B cell (primary cell): ENCODE data around the gene CDH13.

ENCODE experiments used
- EZH2 ChIP-seq: IDR thresholded peaks from 2 replicates; pipeline ENCODE4 v1.6.1; 2012; ENCODE audit warnings: borderline replicate concordance, low read depth, mild to moderate bottlenecking, moderate library complexity, low read length; ENCODE audit not compliant: insufficient read depth, poor library complexity, severe bottlenecking
- TF ChIP-seq, protein P1 (sequence below): fragments of 200-600 bp; IDR thresholded peaks from one replicate; pipeline ENCODE4 v1.8.0; 2022; ENCODE audit warnings: antibody characterized with exemption, mild to moderate bottlenecking

DNA sequence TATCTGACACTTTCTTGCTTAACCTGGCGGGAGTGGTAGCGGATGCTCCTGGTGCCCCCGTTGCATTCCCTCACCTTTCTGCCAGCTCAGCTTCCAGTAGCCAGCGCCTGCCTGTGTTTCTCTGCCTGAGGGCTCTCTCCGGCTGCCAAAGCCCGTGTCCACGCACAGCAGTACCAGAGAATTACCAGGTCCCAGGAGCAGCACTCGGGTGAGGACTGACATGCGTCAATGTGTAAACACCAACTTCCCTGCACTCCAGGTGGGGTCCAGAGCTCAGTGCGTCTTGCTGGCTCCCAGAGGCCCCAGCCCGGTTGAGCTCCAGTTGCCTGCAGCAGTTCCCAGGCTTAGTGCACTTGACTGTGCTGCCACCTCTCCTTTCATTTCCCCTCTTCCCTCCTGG lies 54.8 kb downstream of the CDH13 start:
- TF ChIP-seq EZH2, result no peak
- TF ChIP-seq, protein P1, sequence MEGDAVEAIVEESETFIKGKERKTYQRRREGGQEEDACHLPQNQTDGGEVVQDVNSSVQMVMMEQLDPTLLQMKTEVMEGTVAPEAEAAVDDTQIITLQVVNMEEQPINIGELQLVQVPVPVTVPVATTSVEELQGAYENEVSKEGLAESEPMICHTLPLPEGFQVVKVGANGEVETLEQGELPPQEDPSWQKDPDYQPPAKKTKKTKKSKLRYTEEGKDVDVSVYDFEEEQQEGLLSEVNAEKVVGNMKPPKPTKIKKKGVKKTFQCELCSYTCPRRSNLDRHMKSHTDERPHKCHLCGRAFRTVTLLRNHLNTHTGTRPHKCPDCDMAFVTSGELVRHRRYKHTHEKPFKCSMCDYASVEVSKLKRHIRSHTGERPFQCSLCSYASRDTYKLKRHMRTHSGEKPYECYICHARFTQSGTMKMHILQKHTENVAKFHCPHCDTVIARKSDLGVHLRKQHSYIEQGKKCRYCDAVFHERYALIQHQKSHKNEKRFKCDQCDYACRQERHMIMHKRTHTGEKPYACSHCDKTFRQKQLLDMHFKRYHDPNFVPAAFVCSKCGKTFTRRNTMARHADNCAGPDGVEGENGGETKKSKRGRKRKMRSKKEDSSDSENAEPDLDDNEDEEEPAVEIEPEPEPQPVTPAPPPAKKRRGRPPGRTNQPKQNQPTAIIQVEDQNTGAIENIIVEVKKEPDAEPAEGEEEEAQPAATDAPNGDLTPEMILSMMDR, result no peak
